ENCODE results near the gene DOCK8. TPM values are rescaled to one million over a fixed set of nuclear protein-coding genes. Genes with fewer than 3 reads are reported as not detected.

The DOCK8 gene
- total RNA-seq, 1 experiment from 2014 or later: 0.37 TPM

- no peaks in the 10 kb centered on the region for H3K36me3 ChIP-seq (ENCODE audit: control insufficient read depth in 1 of 2, insufficient read depth in 2 of 2, low read length in 2 of 2)
- no peak for DNase-seq (ENCODE audit: low read depth, low spot score)
- no peaks in the 10 kb centered on the region for H3K9me2 ChIP-seq (ENCODE audit: insufficient read depth)
- H3K9ac ChIP-seq (ENCODE audit: low read length): no peak overlapping the region
- TF ChIP-seq TCF7L2 (IDR thresholded peaks at IDR 0.05; ENCODE audit: borderline replicate concordance, extremely low read depth, insufficient read depth, insufficient read length): peak; percentile 80
- TF ChIP-seq SIN3A (IDR thresholded peaks at IDR 0.05; ENCODE audit: low read depth): no peak
- TF ChIP-seq MAX (IDR thresholded peaks at IDR 0.05): no peak
- no peak overlapping the region for H3K4me2 ChIP-seq (ENCODE audit: low read length)
- no TSS peak for BruUV-seq (replicated peaks)
- H3K79me2 ChIP-seq (ENCODE audit: insufficient read depth, low read length): no peaks in the 10 kb centered on the region
- H4K20me1 ChIP-seq (ENCODE audit: insufficient read depth): no peaks in the 10 kb centered on the region
- ChIA-PET RAD21 (ENCODE audit: low non-redundant PET in 1 of 2, low total read pairs in 2 of 2, uncharacterized antibody in 2 of 2, unreplicated experiment in 2 of 2) (interaction anchor here in 1 of 2 experiments (0.6 kb wide), 1 partner anchor 16 kb away, joined by 5 read pairs; no protein-coding TSS in a partner anchor), CTCF (no interaction called here), POLR2A (no interaction called here)
- intact Hi-C loops (cut with micrococcal nuclease): no loop called here
- 0 out of 2 replicates have a peak, but pooled peaks cover 10% of the 10 kb centered on the region for H3K27me3 ChIP-seq (ENCODE audit: insufficient read depth, low read length)
- H3K27ac ChIP-seq (ENCODE audit: low read depth, low read length): no peak overlapping the region
- H3K9me3 ChIP-seq (ENCODE audit: control insufficient read depth in 1 of 2, insufficient read depth in 1 of 2, low read depth in 1 of 2, low read length in 2 of 2): no peaks in the 10 kb centered on the region
- H3K4me3 ChIP-seq (replicated peaks in 1 of 2; ENCODE audit: low read depth in 1 of 2, low read length in 2 of 2): no peak overlapping the region
- ATAC-seq: no peak
- no peaks in the 10 kb centered on the region for H3K4me1 ChIP-seq (ENCODE audit: control insufficient read depth in 1 of 2, insufficient read depth in 2 of 2, low read length in 2 of 2)
- no peak overlapping the region for H2AFZ ChIP-seq (ENCODE audit: low read depth, low read length, poor library complexity, severe bottlenecking)
These were observed 161.4 kb downstream of the DOCK8 start for GRCh38 chr9:376115-376514.

GRCh38 chr9:378263-378662, 163.6 kb downstream of the DOCK8 start:
- H3K79me2 ChIP-seq (ENCODE audit: insufficient read depth, low read length): no peaks in the 10 kb centered on the region
- H3K4me1 ChIP-seq (ENCODE audit: control insufficient read depth in 1 of 2, insufficient read depth in 2 of 2, low read length in 2 of 2): no peaks in the 10 kb centered on the region
- intact Hi-C loops (cut with micrococcal nuclease): no loop called here
- no peak overlapping the region for H3K27ac ChIP-seq (ENCODE audit: low read depth, low read length)
- no TSS peak for BruUV-seq (replicated peaks)
- H3K9me2 ChIP-seq (ENCODE audit: insufficient read depth): no peaks in the 10 kb centered on the region
- POLR2A ChIA-PET: no interaction called here
- H4K20me1 ChIP-seq (ENCODE audit: insufficient read depth): no peaks in the 10 kb centered on the region
- no peak for DNase-seq (ENCODE audit: low read depth, low spot score)
- no peaks in the 10 kb centered on the region for H3K9me3 ChIP-seq (ENCODE audit: control insufficient read depth in 1 of 2, insufficient read depth in 1 of 2, low read depth in 1 of 2, low read length in 2 of 2)
- 0 out of 2 replicates have a peak, but pooled peaks cover 10% of the 10 kb centered on the region for H3K27me3 ChIP-seq (ENCODE audit: insufficient read depth, low read length)
- H3K4me2 ChIP-seq (ENCODE audit: low read length): no peak overlapping the region
- no peak for ATAC-seq
- H3K4me3 ChIP-seq (replicated peaks in 1 of 2; ENCODE audit: low read depth in 1 of 2, low read length in 2 of 2): no peak overlapping the region
- TF ChIP-seq CTCF (IDR thresholded peaks at IDR 0.05 in 2 of 3, conservative IDR thresholded peaks at IDR 0.05 in 1 of 3; ENCODE audit: borderline replicate concordance in 1 of 3, insufficient read depth in 1 of 3, low read depth in 2 of 3, low read length in 2 of 3) (no peak), ZFX (IDR thresholded peaks at IDR 0.05) (no peak), ZBTB33 (IDR thresholded peaks at IDR 0.05; ENCODE audit: extremely low read depth, insufficient replicate concordance, low read length) (no peak), ATF3 (IDR thresholded peaks at IDR 0.05) (no peak), SP1 (IDR thresholded peaks at IDR 0.05; ENCODE audit: low read depth) (no peak)
- no peak overlapping the region for H2AFZ ChIP-seq (ENCODE audit: low read depth, low read length, poor library complexity, severe bottlenecking)
- H3K9ac ChIP-seq (ENCODE audit: low read length): no peak overlapping the region
- CTCF ChIA-PET: no interaction called here
- RAD21 ChIA-PET (ENCODE audit: low non-redundant PET in 1 of 2, low total read pairs in 2 of 2, uncharacterized antibody in 2 of 2, unreplicated experiment in 2 of 2): no interaction called here
- no peaks in the 10 kb centered on the region for H3K36me3 ChIP-seq (ENCODE audit: control insufficient read depth in 1 of 2, insufficient read depth in 2 of 2, low read length in 2 of 2)

All from HCT116 (cell line).